Right renal pelvis (tissue), 4 donors: Measurements from ENCODE around the gene EGR1. TPM values are rescaled to one million over a fixed set of nuclear protein-coding genes. Genes with fewer than 3 reads are reported as not detected.
"Not testable (repeated sequence)": the region's sequence is repeated elsewhere in the genome, so short reads cannot be mapped to it uniquely, and the experiment has no call there.

Experiments
- DNase-seq, 4 donors: peaks; one replicate each; pipeline ENCODE4 v3.0.0-alpha.2; 2013; ENCODE audit warnings: low read depth in 4 of 4, low spot score in 3 of 4, missing footprints in 1 of 4
- polyA plus RNA-seq, 4 donors: library from polyadenylated mRNA; unstranded; fragments of 120-200 nt; gene quantifications; one replicate each; pipeline ENCODE4 v1.2.1, GENCODE V29; 2013; ENCODE audit not compliant: insufficient read length in 4 of 4

The EGR1 gene
- polyA plus RNA-seq, 4 donors: 27.2 to 420 (median 157) TPM

DNA sequence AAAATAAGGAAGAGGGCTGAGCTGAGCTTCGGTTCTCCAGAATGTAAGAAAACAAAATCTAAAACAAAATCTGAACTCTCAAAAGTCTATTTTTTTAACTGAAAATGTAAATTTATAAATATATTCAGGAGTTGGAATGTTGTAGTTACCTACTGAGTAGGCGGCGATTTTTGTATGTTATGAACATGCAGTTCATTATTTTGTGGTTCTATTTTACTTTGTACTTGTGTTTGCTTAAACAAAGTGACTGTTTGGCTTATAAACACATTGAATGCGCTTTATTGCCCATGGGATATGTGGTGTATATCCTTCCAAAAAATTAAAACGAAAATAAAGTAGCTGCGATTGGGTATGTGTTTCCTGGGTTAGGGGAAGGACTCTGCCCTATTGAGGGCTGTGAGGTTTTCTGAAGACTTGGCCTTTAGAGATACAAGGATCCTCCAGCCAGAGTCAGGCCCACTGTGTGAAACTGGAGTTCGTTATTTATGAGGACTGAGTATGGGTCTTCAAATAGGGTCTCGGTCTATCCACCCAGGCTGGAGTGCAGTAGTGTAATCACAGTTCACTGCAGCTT is 3.8 kb downstream of the EGR1 start:
- DNase-seq: no peak

DNA sequence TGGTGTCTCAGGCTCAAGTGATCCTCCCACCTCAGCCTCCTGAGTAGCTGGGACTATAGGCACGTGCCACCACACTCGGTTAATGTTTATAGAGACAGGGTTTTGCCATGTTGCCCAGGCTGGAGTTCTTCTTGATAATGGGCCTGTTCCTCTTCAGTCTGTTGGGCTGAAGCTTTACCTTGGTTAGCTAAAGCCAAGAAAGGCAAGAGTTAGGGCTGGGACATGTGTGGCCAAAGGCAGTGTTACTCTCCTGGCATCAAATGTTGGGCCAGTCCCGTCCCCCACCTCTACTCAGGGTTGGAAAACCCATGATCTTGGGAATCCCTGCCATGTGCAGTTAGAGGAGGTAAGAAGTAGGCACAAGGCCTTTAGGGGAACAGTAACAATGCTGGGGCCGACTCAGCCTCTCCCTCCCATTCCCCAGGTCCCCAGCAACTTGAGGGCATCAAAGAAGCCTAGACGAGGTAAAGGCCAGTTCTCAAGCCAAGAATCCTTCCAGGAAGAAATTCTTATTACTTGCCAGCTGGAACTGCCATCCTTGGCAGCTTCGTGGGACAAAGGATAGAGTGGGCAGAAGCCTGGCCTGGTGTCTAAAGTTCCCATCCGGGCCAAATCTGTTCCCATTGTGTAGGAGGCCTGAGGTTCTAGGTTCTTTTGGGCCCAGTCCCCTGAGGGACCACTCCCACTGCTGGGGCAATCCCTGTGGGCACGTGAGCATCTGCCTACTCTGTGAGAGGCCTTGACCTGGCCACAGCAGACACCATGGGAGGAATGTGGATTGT is 4.5 kb downstream of the EGR1 start:
- peak in 1 of 4 donors; percentile 34 for DNase-seq

GRCh38 chr5:138470322-138471051 is 5.2 kb downstream of the EGR1 start:
- no peak for DNase-seq

GRCh38 chr5:138471052-138471361 is 5.7 kb downstream of the EGR1 start:
- DNase-seq: no peak

DNA sequence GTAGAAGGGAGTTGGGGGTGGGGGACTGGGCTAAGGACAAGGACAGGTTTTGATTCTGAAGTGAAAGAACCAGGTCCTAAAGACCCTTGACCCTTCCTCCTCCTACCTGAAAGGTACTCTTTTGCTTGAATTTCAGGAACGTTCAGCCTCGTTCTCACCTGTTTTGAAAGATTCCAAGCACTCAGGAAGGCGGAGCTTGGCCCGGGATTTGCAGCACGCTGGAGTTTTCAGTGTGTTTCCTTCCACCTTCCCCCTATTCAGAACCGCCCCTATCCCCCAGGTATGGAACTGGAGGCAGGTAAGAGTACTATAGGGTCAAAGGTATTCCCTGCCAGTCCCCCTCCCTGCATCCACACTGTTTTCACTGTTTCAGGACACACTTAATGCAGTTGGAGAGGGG is 7.1 kb downstream of the EGR1 start:
- DNase-seq: no peak

DNA sequence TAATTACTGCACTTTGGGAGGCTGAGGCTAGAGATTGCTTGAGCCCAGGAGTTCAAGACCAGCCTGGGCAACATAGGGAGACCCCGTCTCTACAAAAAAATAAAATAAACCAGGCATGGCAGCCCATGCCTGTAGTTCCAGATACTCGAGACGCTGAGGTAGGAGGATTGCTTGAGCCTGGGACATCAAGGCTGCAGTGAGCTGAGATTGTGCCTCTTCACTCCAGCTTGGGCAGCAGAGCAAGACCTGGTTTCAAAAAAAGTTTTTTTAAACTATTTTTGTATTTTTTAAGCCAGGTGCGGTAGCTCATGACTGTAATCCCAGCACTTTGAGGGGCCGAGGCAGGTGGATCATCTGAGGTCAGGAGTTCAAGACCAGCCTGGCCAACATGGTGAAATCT is 7.9 kb downstream of the EGR1 start:
- not testable (repeated sequence) for DNase-seq

GRCh38 chr5:138476918-138477317 is 11.6 kb downstream of the EGR1 start:
- DNase-seq: no peak

GRCh38 chr5:138482638-138483037 is 17.4 kb downstream of the EGR1 start:
- no peak for DNase-seq

DNA sequence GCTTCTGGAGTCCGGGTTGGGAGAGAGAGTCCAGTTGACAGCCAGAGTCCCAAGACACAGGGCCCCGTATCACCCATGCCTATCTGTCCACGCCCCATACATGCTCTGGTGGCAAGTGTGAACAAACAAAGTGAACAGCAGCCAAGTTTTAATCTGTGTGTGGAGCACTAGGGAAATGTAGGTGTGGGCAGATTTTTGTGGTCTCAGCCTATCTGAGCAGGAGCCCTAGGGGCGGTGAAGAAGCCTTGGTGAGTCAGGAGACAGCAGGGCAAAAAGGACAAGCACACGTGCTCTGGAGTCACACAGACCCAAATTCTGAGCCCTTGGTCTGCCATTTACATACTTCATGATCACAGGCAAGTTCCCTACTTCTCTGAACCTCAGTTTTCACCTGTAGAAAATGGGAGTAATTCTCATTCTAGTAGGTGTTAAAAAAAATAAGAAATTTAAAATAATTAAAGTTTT is 23.2 kb downstream of the EGR1 start:
- no peak for DNase-seq

DNA sequence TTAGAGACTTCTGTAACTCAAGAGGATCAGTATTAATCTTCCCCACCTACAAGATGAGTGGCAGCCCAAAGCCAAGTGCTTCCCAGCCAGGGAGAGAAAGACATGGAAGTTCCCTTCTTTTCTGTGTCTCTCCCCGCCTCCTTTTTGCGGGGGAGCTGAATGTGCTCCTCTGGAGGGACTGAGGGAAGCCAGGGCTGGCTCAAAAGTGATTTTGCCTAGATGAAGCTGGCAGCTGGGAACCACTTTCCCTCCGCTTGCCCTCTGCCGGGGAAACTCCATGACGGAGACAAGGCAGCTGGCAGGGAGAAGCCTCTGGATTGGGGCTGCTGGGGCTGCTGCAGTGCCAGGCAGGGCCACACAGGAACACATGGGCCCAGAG is 24.4 kb downstream of the EGR1 start:
- no peak for DNase-seq

DNA sequence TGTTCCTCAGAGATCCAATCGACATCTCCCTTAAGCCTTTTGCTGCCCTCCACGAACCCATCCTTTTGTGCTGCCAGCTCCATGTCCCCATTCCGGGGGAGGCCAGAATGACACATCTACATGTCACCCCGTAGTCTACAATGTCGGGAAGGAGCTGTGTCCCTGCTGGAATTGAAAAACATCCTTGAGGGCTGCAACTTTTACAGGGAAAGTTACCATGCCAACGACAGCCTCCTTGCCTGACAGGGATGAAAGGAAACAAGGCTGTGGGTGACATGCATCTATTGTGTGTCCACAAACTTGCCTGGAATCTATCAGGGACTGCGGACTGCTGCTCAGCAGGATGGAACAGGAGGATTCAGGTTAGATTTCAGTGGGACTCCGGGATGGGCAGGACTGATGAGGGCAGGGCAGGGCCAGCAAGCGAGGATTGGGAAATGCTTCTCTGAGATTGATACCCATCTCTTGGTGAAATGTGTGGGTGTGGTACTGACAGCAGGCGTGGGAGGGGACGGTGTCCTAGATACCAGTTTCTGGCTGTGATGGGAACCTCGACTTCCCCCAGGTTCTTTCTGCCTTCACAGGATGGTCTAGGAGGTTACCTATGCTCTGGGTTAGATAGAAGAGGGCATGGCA is 25.5 kb downstream of the EGR1 start:
- no peak for DNase-seq

GRCh38 chr5:138491284-138491648 is 26.0 kb downstream of the EGR1 start:
- DNase-seq: no peak

- peak; percentile 68 to 75 (median 72) for DNase-seq
Measured at GRCh38 chr5:138491669-138492559, 26.6 kb downstream of the EGR1 start.

GRCh38 chr5:138492560-138493045 is 27.3 kb downstream of the EGR1 start:
- no peak for DNase-seq

DNA sequence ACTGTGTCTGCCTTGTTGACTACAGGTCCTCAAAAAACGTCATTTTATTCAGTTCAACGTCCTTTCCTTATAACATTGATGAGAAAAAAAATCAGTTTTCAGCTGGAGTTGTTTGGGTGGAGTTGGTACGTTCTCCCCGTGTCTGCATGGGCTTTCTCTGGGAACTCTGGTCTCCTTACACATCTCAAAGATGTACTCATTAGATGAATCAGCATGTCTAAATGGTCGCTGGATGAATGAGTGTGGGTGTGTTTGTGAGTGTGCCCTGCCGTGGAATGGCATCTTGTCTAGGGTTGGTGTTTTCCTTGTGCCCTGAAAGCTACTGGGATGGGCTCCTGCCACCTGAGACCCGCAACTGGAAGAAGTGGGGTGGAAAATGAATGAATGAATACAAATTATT is 30.1 kb downstream of the EGR1 start:
- no peak for DNase-seq

DNA sequence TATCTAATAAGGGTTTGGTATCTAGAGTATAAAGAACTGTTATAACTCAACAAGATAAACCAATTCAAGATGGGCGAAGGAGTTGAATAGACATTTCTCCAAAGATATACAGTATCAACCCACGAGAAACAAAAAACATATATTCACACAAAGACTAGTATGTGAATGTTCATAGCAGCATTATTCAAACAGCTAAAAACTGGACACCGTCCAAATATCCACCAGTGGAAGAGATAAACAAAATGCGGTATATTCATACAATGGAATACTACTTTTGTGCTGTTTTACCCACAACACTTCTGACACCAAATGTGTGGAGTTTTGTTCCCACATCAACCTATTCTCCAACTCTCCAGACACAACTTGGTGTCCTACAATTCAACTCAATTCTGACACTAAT is 33.1 kb downstream of the EGR1 start:
- no peak for DNase-seq

- no peak for DNase-seq
Measured at GRCh38 chr5:138502121-138502520, 36.8 kb downstream of the EGR1 start.

DNA sequence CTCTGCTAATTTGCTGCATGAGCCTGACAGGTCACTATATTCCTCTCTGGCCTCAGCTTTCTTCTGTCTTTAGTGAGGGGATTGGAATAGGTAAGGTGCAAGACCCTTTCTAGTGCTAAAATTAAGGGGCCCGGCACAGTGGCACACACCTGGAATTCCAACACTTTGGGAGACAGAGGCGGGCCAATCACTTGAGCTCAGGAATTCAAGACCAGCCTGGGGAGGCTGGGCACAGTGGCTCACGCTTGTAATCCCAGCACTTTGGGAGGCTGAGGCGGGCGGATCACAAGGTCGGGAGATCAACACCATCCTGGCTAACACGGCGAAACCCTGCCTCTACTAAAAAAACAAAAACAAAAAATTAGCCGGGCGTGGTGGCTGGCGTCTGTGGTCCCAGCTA is 37.2 kb downstream of the EGR1 start:
- no peak for DNase-seq

DNA sequence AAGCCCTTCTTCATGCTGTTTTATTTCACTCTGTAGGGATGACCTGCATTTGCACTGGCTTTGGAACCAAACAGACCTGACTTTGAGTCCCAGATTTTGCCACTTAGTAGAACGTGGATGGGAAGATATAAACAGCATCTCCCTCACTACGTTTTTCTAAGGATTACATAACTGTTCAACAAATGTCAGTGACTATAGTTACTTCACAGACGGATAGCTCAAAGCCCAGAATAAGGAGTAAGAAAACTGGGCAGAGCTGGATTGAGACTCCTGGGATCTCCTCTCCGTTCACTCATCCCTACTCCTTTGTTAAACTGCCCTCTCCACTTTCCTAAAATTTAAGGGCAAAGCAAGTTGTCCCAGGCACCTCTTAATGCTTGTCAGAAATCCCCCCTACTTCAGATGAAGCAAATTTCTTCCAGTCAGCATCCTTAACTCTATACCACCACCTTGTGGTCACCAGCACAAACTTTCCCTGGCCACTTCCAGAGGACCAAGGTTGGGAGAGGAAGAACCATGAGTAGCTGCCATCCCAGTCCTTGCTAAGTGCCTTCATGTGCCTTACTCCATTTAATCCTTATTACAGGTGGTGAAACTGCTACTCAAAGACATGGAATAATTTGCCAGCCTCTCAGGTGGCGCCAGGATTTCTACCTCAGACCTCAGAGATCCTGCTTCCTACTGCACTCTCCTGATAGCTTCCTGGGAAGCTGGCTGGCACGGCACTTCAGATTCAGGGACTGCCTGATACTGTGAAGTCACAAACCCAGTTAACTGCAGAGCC is 38.4 kb downstream of the EGR1 start:
- peak in 3 of 4 donors; percentile 44 to 60 (median 52) for DNase-seq

DNA sequence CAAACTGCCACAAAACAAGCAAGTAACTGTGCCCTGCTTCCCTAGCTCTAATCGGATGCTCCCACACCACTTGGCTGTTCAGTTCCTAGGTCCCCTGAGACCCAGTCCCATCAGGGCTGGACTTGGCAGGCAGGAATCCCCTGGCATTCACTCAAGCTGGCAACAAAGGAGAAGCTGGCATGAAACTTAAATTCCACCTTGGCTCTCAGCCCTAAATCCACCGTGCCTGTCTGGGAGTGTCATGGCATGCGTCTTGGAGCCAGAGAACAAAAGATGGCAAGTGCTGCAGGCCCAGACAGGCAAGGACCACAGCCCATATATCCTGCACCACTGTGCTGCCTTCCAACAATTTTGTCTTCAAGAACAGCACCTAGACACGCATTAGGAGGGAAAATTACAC is 39.5 kb downstream of the EGR1 start:
- DNase-seq: no peak
